AG09319 (cell line): ENCODE measurements around the gene SAMD14.

Experiments used
- DNase-seq: peaks from one replicate; pipeline ENCODE4 v3.0.0-alpha.2; 2010; ENCODE audit warnings: low read depth; ENCODE audit errors: extremely low read depth
- TF ChIP-seq, protein P1 (sequence below): IDR thresholded peaks from 2 replicates; pipeline ENCODE4 v1.5.1; 2011; ENCODE audit warnings: low read depth, mild to moderate bottlenecking, inconsistent platforms, low read length, moderate library complexity

Gene SAMD14

DNA sequence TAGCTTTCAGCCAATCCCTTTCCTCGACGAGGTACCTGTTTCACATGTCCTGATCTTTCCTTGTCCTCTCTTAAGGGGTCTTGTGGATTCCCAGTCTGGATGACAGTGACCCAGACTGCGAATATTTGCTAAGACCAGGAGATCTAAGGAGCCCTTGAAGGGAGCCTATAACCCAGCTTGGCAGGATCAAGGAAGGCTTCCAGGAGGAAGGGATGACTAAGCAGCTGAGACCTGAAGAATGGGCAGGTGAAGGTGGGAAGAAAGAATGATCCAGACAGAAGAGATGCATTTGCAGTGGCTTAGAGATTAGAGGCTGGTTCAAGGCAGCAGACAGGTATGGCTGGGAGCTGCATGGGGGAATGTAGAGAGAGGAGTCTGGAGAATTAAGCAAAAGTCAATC lies 36.7 kb downstream of the SAMD14 start:
- no peak for DNase-seq
- TF ChIP-seq, protein P1, sequence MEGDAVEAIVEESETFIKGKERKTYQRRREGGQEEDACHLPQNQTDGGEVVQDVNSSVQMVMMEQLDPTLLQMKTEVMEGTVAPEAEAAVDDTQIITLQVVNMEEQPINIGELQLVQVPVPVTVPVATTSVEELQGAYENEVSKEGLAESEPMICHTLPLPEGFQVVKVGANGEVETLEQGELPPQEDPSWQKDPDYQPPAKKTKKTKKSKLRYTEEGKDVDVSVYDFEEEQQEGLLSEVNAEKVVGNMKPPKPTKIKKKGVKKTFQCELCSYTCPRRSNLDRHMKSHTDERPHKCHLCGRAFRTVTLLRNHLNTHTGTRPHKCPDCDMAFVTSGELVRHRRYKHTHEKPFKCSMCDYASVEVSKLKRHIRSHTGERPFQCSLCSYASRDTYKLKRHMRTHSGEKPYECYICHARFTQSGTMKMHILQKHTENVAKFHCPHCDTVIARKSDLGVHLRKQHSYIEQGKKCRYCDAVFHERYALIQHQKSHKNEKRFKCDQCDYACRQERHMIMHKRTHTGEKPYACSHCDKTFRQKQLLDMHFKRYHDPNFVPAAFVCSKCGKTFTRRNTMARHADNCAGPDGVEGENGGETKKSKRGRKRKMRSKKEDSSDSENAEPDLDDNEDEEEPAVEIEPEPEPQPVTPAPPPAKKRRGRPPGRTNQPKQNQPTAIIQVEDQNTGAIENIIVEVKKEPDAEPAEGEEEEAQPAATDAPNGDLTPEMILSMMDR = no peak

DNA sequence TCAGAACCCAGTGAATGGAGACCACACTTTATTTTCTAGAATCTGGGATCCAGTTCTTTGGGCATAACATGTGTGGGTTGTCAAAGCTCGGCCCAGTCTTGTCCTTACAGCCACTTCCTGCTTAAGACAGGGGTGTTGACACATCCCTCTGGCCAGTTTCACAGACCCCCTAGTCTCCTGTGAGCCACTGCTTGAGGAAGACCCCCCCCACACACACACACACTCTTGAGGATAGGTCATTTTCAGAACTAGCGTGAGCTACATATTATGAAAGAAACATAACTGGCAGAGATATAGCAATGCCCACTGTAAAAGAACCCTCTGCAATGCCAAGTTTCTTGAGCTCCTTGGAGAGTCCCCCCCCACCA lies 38.1 kb downstream of the SAMD14 start:
- no peak for DNase-seq
- TF ChIP-seq, protein P1 = no peak

DNA sequence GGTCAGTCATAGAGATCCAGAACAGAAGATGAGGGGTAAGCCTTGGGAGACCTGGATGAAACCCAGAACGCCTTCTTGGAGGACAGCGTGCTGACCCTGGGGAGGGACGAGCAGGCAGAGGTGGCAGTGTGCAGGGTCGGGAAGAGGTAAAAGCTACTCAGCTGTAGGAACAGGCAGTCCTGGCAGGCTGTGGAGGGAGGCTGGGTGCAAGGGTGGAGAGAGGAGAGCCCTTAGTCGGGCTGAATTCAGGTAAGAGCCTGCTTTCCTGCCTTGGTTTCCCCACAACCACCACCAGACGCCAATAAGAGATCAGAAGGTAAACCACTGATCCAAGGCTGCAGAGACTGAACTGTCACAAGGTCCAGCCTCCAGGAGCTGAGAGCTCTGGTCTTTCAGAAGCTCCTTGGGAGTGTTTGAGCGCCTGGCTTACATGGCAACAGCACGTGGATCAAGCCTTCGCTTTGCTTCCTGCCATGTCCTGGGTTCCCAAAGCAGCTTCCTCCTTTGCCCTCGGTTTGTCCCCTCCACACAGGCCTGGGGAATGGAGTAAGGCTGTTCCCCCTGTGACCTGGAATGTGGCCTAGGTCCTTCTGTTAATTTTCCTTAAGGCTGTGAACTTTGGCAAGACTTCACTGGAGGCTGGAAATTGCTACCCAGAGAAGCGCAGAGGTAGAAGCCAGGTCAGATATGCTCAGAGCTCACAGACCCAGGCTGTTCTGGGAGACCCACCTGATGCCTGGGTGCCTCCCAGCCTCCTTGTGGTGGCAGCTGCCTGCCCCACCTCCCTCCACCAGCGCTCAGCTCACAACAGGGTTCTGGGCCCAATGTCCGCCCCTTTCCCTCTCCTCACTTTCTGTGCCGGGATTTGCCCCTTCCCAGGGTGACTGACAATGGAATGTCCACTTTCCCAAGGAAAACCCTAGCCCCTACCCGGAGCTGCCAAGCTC lies 38.7 kb downstream of the SAMD14 start:
- TF ChIP-seq, protein P1 = no peak
- DNase-seq = no peak

DNA sequence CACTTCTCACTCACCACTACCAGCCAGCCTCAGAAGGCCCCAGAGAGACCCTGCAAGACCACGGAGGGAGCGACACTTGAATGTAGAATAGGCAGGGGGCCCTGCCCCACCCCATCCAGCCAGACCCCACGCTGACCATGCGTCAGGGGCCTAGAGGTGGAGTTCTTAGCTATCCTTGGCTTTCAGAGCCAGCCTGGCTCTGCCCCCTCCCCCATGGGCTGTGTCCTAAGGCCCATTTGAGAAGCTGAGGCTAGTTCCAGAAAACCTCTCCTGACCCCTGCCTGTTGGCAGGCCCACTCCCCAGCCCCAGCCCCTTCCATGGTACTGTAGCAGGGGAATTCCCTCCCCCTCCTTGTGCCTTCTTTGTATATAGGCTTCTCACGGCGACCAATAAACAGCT lies 39.9 kb downstream of the SAMD14 start:
- TF ChIP-seq, protein P1 = no peak
- DNase-seq = no peak

DNA sequence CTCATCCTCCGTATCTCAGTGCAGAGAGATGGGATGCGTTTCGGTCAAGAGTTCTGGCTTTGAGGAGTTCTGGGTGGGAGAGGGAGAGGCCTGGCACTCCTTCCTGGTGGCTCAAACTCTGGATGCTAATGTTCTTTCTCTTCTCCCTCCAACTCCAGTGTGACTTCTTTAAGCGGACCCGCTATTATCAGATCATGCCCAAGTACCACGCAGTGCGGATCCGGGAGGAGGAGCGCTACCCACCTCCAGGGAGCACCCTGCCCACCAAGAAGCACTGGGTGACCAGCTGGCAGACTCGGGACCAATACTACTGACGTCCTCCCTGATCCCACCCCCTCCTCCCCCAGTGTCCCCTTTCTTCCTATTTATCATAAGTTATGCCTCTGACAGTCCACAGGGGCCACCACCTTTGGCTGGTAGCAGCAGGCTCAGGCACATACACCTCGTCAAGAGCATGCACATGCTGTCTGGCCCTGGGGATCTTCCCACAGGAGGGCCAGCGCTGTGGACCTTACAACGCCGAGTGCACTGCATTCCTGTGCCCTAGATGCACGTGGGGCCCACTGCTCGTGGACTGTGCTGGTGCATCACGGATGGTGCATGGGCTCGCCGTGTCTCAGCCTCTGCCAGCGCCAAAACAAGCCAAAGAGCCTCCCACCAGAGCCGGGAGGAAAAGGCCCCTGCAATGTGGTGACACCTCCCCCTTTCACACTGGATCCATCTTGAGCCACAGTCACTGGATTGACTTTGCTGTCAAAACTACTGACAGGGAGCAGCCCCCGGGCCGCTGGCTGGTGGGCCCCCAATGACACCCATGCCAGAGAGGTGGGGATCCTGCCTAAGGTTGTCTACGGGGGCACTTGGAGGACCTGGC lies 40.8 kb downstream of the SAMD14 start:
- no peak for DNase-seq
- TF ChIP-seq, protein P1 = no peak

DNA sequence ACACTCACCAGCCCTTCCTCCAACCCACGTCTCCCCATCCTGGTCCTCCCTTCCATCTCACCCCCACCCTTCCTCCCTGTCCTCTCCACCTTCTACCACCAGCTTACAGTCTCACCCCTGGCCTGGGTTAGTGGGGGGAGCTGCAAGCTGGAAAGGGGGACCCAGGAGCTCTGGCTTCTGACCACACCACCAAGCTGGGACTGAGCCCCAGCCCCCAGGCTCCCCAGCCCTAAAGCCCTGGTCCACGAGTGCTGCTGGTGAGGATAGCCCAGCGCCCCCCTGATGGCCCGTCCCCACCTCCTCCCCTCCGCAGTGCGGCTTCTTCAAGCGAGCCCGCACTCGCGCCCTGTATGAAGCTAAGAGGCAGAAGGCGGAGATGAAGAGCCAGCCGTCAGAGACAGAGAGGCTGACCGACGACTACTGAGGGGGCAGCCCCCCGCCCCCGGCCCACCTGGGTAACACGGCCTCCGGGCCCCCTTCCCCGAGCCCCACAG lies 42.0 kb downstream of the SAMD14 start:
- TF ChIP-seq, protein P1 = no peak
- DNase-seq = no peak
